Bronchial epithelial cell (primary cell): ENCODE measurements around the gene SYNE1. TPM values are rescaled to one million over a fixed set of nuclear protein-coding genes. Genes with fewer than 3 reads are reported as not detected.
"Not testable (repeated sequence)": the region's sequence is repeated elsewhere in the genome, so short reads cannot be mapped to it uniquely, and the experiment has no call there.

ENCODE experiments used
- DNase-seq: peaks from one replicate; pipeline ENCODE4 v3.0.0-alpha.2; 2010; ENCODE audit warnings: low read depth
- FAIRE-seq: peaks from 2 replicates; lab custom pipeline; 2011; peaks lifted over from hg19 to GRCh38; lab: Jason Lieb, UNC
- H3K27me3 ChIP-seq: 2 replicates; pipeline ENCODE4 v1.5.1; 2011; ENCODE audit warnings: low read length; ENCODE audit not compliant: control insufficient read depth, insufficient read depth
- H3K36me3 ChIP-seq: 2 replicates; pipeline ENCODE4 v1.5.1; 2011; ENCODE audit warnings: low read length; ENCODE audit not compliant: control insufficient read depth, insufficient read depth
- H3K4me3 ChIP-seq: 2 replicates; pipeline ENCODE4 v1.5.1; 2011; ENCODE audit warnings: mild to moderate bottlenecking, low read depth, low read length, control low read depth
- total RNA-seq: library from RNA; depleted of rRNA; stranded (reverse); fragments of >200 nt; gene quantifications from 2 replicates; pipeline ENCODE4 v1.2.1, GENCODE V29; 2014
- TF ChIP-seq, protein P1 (sequence below): IDR thresholded peaks from 2 replicates; pipeline ENCODE4 v1.5.1; 2011; ENCODE audit warnings: mild to moderate bottlenecking, moderate library complexity, low read length, control low read depth, inconsistent platforms; ENCODE audit not compliant: insufficient read depth, severe bottlenecking

Gene SYNE1
- total RNA-seq, 1 donor from 2014 or later, result 15.8 TPM

DNA sequence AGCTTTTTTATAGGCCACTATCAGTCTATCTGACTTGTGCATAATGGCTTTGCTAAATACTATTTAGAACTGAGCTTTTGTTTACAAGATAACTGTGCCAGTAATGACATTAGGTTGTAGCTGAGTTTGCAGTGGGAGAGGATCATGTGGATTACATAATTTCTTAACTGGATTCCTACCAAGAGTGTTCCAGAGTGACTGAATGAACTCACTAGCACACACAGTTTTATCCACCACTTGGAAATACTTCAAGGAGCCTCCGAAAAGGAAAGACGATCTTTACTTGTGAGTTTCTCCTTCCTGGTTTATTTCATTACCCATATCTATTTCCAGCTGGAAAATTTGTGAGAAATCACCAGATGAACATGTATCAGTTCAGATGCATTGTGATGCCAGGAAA, 10.9 kb upstream of the SYNE1 start:
- no peak for FAIRE-seq
- no peak for DNase-seq
- Histone ChIP-seq H3K36me3 (no peaks in the 10 kb centered on the region), H3K4me3 (no peak overlapping the region), H3K27me3 (no peaks in the 10 kb centered on the region)
- TF ChIP-seq, protein P1, sequence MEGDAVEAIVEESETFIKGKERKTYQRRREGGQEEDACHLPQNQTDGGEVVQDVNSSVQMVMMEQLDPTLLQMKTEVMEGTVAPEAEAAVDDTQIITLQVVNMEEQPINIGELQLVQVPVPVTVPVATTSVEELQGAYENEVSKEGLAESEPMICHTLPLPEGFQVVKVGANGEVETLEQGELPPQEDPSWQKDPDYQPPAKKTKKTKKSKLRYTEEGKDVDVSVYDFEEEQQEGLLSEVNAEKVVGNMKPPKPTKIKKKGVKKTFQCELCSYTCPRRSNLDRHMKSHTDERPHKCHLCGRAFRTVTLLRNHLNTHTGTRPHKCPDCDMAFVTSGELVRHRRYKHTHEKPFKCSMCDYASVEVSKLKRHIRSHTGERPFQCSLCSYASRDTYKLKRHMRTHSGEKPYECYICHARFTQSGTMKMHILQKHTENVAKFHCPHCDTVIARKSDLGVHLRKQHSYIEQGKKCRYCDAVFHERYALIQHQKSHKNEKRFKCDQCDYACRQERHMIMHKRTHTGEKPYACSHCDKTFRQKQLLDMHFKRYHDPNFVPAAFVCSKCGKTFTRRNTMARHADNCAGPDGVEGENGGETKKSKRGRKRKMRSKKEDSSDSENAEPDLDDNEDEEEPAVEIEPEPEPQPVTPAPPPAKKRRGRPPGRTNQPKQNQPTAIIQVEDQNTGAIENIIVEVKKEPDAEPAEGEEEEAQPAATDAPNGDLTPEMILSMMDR, result no peak

DNA sequence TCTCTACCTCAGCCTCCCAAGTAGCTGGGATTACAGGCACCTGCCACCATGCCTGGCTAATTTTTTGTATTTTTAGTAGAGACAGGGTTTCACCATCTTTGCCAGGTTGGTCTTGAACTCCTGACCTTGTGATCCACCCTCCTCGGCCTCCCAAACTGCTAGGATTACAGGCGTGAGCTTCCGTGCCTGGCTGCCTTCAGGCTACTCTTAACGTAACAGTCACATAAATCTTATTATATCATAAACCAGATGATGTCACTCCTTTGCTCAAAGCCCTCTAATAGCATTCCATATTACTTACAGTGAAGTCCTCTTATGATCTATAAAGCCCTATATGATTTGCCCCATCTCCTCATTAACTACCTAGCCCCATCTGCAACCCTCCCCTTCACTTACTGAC, 9.6 kb upstream of the SYNE1 start:
- H3K36me3 ChIP-seq, DNase-seq, H3K27me3 ChIP-seq, FAIRE-seq, H3K4me3 ChIP-seq: not testable (repeated sequence)

DNA sequence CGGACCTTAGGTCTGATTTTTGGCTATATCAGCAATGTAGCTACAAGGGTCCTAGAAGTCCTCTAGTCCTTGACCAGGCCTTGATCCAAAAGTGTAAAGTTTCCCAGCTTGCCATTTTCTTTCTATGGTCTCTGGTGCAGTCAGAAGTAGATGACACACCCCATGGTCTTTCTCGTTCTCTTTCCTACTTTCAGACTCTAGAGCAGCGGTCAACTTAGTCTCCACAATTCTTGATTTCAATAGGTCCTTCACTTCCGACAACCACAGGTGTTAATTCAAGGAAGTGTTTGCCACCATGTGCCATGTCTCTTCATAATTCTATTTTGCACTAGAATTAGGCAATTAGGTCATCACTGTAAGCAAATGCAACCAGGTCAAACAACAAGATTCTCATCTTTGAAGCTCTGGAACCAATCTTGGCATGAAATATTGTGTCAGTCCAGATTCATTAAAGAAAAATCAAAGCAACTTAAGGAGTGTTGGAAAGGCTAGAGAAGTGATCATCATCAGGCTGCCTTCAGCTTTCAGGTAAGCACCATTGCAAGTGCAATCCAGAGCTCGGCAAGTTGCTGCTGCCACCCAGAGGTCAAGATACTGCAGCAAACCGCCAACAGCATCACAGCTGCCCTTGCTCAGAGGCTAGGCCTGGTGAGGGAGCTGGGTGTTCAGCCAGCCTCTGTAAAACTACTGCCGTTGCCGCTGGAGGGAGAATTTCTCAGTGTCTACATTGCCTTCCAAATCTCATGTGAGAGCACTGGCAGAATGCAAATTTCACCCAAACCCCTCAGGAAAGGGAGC, 5.6 kb upstream of the SYNE1 start:
- FAIRE-seq, result peak; percentile 7
- H3K4me3 ChIP-seq, result no peak overlapping the region
- no peaks in the 10 kb centered on the region for H3K36me3 ChIP-seq
- H3K27me3 ChIP-seq, result no peaks in the 10 kb centered on the region
- TF ChIP-seq, protein P1, result peak; percentile 82
- peak; percentile 71 for DNase-seq

DNA sequence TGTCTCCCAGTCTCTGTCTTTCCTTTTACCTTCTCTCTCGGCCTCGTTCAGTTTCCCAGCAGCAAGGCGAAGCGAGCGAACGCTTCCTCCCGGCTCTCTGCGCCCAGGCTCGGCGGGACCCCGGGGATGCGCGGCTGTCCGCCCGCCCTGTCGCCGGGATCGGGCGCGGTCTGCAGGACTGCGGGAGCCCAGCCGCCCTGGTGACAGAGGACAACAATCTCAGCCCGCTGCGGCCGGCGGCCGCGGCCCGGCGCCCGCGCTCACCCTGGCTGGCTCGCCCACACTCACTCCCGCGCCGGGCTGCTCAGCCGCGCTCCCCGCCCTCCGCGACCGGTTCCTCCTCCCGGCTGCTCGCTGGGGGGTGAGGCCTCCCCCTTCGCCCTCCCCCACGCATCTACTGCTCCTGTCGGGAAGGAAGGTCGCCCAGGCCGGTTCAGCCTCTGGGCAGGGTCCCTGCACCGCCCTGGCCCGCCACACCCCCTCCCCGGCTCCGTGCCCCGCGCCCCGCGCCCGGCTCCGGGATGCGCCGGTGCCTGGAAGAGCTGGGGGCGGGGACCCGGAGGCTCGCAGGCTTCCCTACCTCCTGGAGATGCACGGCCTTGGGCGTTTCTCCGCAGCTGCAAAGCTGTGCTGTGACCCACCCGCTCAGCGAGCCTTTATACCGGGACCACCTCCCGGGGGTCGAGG, 410 bp downstream of the SYNE1 start:
- Histone ChIP-seq H3K27me3 (peaks cover 2% of the 10 kb centered on the region), H3K36me3 (no peaks in the 10 kb centered on the region), H3K4me3 (peak overlapping the region; percentile 28)
- TF ChIP-seq, protein P1, result no peak
- DNase-seq, result no peak
- FAIRE-seq, result no peak

DNA sequence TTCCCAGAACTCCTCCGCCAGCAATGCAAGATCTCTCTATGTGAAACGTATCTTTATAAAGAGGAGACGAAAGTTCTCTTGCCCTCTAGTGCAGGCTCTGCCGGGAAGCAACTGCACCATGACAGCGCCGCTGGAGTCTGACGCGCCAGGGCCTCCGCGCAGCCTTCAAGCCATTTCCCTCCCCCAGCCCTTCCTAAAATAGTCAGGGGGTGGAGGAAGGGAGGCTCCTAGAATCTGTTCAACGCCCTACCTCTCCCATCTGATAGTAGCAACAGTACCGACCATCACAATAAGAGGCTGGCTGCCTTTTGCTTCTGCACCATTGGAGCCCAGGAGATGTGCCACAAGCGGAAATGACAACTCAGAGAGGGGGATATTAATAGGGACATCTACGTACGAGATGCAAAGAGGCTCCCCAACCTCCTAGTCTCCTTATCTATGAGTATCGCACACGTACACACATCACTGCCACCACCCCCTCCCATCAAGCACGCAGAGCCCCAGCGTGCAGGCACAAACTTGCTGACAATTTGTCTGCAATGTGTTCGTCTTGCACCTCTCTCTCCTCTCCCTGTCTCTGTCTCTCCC, 1.0 kb downstream of the SYNE1 start:
- DNase-seq, result peak; percentile 17
- Histone ChIP-seq H3K4me3 (peak overlapping the region; percentile 28), H3K36me3 (no peaks in the 10 kb centered on the region), H3K27me3 (peaks cover 2% of the 10 kb centered on the region)
- no peak for FAIRE-seq
- TF ChIP-seq, protein P1, result no peak

DNA sequence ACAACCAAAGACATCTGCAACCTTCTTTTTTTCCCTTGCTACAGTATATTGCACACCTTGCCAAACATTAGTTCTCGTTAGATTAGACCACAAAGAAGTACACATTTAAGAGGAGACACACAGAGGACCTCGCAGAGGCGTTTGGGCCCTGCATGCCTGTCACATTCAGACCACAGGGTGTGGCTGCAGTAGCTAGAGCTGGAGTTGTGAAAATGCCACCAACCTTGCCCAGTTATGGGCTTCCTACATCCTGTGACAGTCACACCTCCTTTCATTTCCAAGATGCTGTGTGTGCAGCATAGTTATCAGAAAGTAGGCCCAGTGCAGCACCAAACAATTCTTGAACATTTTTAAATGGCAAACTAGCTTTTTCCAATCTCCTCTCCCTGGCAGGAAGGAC, 2.4 kb downstream of the SYNE1 start:
- TF ChIP-seq, protein P1, result no peak
- no peaks in the 10 kb centered on the region for H3K36me3 ChIP-seq
- H3K27me3 ChIP-seq, result peaks cover 2% of the 10 kb centered on the region
- no peak for DNase-seq
- no peak for FAIRE-seq
- no peak overlapping the region for H3K4me3 ChIP-seq
